Stimulated activated CD8-positive, alpha-beta memory T cell treated with anti-CD3 and anti-CD28 coated beads, Interleukin-7, amount 100 ng/mL, for 24 hours (primary cell): ENCODE measurements around the gene FAM107B.
A peak's percentile ranks its signal among the peaks of the same experiment; 100 is the strongest.

Source experiments
- DNase-seq: peaks from one replicate; pipeline ENCODE4 v3.0.0-alpha.2; 2020; ENCODE audit warnings: low read depth

Gene FAM107B

GRCh38 chr10:14578060-14578952 lies 196.4 kb downstream of the FAM107B start:
- no peak for DNase-seq

- DNase-seq = no peak
Measured at GRCh38 chr10:14574885-14575284, 199.8 kb downstream of the FAM107B start.

GRCh38 chr10:14574291-14574690 lies 200.4 kb downstream of the FAM107B start:
- DNase-seq = no peak

GRCh38 chr10:14573666-14574261 lies 200.9 kb downstream of the FAM107B start:
- DNase-seq = no peak

GRCh38 chr10:14572811-14573210 lies 201.9 kb downstream of the FAM107B start:
- DNase-seq = no peak

- DNase-seq = no peak
Measured at GRCh38 chr10:14571866-14572507, 202.7 kb downstream of the FAM107B start.

- no peak for DNase-seq
Measured at GRCh38 chr10:14570800-14571199, 203.9 kb downstream of the FAM107B start.

- DNase-seq = no peak
Measured at GRCh38 chr10:14569274-14570060, 205.2 kb downstream of the FAM107B start.

GRCh38 chr10:14567421-14567820 lies 207.3 kb downstream of the FAM107B start:
- no peak for DNase-seq

- DNase-seq = no peak
Measured at GRCh38 chr10:14566498-14566897, 208.2 kb downstream of the FAM107B start.

- no peak for DNase-seq
Measured at GRCh38 chr10:14565199-14565598, 209.5 kb downstream of the FAM107B start.

- DNase-seq = no peak
Measured at GRCh38 chr10:14564268-14564744, 210.4 kb downstream of the FAM107B start.

- no peak for DNase-seq
Measured at GRCh38 chr10:14563359-14563940, 211.2 kb downstream of the FAM107B start.

GRCh38 chr10:14563076-14563336 lies 211.7 kb downstream of the FAM107B start:
- no peak for DNase-seq

- no peak for DNase-seq
Measured at GRCh38 chr10:14562218-14563075, 212.2 kb downstream of the FAM107B start.

GRCh38 chr10:14560791-14561765 lies 213.6 kb downstream of the FAM107B start:
- DNase-seq = no peak

- DNase-seq = peak; percentile 56
Measured at GRCh38 chr10:14560274-14560673, 214.4 kb downstream of the FAM107B start.

- DNase-seq = no peak
Measured at GRCh38 chr10:14558025-14558424, 216.7 kb downstream of the FAM107B start.

- DNase-seq = no peak
Measured at GRCh38 chr10:14557567-14557966, 217.1 kb downstream of the FAM107B start.
